Kidney glomerular epithelial cell (primary cell): ENCODE data around the gene PLCB2.
A peak's percentile ranks its signal among the peaks of the same experiment; 100 is the strongest.

Source experiments
- DNase-seq: peaks from one replicate; lab custom pipeline; 2025; lab: John Stamatoyannopoulos, UW

PLCB2 gene

DNA sequence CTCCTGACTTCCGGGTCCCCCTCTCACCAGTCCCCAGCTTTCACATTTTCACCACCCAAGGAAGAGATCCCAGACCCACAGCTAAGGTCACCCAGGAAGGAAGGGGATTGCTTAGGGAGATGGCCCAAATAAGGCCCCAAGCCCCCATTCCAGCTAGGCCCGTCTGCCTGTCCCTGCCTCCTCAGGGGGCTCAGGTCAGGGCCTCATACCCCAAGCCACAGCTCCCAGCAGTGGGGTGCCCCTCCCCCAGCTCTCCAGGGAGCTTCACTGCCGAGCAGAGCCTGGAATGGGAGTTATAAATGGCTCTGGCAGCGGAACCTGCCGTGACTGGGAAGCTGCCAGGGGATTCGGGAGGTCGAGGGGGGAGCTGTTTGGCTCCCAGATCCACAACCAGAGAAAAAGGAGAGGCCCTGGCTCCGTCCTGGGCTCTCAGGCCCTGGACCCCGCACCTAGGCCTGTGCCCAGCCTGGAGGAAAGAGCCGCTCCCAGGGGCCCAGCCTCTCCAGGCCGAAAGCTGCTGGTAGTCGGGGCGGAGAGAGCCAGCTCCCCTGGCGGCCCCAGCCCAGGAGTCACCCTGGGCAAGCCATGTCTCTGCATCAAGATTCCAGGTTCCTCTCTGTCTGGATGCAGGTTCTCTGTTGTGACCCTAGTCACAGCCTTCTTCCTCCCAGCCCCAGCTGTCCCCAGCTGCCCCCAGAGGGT lies 32.5 kb upstream of the PLCB2 start:
- no peak for DNase-seq

DNA sequence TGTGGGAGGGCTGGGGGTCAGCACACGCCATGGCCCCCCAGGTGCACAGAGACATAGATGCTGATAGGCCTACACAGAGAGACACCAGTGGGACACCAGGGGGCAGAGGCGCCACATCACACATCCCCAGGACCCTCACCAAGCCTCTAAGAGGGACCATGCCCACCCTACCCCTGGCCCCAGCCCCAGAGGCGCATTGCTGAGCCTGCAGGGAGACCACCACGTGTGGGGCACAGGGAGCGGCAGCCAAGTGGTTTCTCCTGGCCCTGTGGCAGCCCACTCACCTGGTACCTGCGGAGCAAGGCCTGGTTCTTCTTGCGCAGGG lies 31.8 kb upstream of the PLCB2 start:
- no peak for DNase-seq

DNA sequence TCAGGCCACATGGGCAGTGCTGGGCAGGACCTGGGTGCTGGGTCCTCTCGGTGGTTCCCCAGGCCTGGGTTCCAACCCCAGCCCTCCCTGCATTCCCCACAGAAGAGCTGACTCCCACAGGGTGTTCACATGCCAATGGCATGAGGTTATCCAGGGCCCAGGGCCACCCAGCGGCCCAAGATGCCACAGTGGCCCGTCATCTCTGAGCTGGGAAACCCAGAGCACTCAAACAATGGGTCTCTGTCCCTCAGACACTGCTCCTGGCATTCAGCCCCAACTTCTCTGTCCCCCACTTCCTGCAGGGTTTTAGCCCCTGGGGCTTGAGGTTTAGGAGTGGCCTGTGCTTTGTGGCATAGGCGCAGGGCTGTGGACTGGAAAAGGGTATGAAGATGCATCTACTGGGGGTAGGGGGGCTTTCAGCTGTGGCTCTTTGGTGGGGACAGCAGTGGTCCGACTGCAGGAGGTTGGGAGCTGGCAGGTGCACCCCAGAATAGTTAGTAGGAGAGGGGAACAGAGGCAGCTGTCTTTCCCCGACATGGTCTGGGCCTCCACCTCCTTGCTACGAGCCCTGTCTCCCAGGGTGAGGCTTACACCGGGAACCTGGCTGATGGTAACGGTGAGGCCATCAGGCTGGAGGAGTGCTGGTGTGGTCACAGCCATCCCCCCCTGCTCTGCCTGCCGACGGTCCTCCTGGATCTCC lies 31.3 kb upstream of the PLCB2 start:
- DNase-seq = peak; percentile 93

DNA sequence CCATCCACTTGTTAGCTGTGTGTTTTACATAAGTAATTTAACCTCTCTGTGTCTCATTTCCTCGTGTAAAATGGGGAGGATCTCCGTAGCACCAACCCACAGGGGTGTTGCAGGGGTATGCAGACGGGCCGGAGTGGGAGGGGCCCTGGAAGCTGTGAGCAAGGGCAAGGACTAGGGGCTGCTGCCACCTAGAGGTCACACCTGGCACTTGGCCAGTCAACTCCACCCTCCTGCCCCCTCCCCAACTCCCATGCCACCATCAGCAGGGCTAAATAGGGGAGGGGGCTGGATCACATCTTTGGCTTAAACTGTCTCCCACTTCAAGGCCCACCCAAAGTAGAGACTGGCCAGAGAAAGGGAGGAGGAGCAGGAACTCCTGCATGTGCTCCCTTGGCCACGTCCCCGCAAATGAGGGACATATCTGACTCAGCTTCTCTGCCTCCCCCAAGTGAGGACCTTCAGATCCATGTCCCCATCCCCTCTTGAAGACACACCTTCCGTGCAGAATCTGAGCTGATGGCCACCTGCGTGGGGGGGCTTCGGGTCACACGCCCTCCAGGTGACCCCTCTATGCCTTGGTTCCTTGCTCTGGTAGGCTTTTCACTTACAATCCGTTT lies 30.4 kb upstream of the PLCB2 start:
- peak; percentile 73 for DNase-seq

DNA sequence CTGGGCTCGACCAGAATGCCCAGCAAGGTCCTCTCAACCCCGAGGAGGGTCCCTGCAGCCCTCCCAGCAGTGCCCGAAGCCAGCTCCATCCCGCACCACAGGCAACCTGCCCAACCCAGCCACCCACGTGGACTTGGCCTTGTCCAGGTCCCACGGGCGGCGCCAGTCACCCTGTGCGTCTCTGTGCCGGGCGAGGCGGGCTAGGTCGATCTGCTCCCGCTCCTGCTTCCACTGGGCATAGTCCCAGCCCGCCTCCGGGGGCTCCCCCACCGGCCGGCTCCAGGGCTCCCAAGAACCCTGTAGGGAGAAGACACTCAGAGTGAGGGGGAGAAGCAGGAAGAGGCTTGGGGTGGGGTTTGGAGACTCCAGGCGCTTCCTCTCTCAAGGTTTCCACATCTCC lies 29.9 kb upstream of the PLCB2 start:
- DNase-seq = no peak

GRCh38 chr15:40336744-40337122 lies 29.0 kb upstream of the PLCB2 start:
- DNase-seq = no peak

DNA sequence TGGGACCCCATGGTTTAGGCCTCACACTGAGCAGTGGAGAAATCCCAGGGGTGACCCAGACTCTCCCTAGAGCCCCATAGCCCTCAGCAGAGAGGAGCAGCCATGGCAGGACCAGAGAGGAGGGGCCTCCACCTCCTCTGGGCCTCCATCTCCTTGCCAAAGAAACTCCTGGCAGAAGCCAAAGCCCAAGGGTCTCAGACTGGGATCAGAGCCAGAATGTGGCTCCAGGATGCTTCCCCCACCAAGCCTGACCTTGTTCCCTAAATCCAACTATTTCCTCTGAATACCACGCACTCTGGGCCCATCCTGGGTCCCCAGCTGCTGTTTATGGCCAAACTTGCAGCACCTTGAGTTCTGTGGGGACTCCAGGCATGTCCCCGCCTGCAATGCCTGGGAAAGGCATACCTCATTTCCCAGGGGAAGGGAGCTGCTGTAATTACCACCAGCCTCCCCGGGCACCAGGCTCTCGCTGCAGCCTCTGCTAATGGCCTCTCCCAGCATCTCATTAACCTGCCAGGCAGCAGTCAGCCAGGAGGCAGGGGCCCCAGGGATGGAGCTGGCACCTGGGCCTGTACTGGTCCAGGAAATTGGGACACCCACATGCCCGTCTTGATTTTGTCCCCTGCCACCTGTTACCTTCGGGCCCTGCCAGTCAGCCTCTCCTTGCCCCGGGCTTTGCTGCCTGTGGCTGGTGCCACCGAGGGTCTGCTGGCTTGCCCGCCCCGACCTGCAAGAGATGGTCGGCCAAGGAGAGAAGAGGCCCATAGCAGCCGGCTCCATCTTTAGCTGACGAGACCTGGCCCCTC lies 28.4 kb upstream of the PLCB2 start:
- no peak for DNase-seq

DNA sequence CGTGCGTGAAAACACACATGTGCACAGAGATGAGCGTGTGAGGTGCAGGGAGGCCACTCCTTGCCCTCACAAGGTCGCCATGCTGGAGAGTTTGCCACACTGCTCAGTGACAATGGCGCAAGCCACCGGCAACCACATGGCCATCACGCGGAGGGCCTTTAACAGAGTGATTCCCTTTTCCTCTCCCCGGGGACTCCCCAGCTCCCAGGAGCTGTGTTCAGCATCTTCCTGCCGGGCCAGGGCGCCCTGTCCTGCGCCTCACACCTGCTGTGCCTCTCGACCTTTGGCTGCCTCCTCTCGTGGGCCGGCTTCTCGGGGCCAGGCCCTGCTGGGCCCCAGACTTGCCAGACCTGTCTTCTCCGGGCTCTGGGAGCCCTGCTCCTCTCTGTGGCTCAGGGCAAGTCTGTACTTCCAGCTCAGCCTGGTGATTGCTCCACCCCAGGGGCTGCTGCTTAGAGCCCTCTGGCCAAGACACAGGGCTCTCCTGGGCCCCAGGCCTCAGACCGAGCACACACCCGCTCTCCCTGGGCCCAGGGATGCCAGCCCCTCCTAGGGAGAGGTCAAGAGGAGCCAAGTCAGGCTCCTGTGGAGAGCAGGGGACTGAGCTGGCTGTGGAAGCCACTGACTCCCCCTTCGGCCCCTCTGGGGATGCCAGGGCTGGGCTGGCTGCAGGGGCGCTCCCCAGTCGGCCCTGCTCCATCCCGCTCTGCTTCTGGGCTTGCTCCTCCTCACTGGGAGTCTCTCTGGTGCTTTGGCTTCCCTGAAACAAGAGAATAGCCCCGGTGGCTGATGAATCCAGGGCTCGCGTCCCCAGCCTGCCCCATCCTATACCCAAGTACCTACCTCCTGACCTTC lies 27.4 kb upstream of the PLCB2 start:
- no peak for DNase-seq

- no peak for DNase-seq
These were observed 26.8 kb upstream of the PLCB2 start for GRCh38 chr15:40334541-40334940.

DNA sequence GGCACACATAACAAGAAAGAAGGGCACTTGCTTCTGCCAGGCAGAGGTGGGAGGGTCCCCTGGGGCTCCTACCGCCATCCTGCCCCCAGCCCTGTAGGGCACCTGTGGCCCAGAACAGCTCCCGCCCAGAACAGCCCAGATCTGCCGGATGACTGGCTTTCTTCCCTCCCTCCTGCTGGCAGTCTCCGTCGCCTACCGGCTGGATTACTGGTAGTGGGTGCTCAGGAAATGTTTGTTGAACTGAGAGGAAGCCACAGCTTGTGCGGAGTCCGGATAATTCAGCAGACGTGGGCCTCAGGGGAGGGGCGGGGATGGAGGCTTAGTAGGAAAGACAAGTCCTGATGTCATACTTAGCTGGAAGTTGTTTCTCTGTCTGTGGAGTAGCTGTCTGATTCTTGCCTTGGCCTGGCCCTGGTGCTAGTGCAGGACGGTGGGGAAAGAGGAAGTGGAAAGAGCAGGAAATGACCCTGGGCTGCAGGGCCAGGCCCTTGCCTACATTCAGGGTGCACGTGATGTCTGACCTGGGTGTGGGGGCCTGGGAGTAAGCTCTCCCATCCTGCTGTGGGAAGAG lies 26.3 kb upstream of the PLCB2 start:
- DNase-seq = no peak

- no peak for DNase-seq
These were observed 24.5 kb upstream of the PLCB2 start for GRCh38 chr15:40332113-40332781.

GRCh38 chr15:40331637-40332036 lies 23.9 kb upstream of the PLCB2 start:
- no peak for DNase-seq

DNA sequence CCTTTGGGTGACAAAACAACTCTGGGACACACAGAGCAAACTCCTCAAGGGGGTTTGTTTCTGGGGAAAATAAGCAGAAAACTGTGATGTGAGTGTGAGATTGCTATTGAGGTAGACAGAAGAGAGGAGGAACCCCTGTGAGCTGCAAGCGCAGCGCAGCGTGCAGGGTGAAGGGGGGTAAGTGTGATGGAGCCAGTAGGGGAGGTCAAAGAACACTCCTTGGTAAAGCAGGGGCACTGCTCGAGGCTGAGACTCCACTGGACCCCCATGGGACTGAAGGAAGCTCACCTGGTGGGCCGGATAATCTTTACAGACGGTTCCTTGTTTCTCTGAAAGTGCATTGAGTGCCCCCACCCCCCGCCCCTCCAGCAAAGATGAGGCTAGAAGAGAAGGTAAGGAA lies 23.3 kb upstream of the PLCB2 start:
- no peak for DNase-seq

- peak; percentile 40 for DNase-seq
These were observed 22.7 kb upstream of the PLCB2 start for GRCh38 chr15:40330368-40330836.

DNA sequence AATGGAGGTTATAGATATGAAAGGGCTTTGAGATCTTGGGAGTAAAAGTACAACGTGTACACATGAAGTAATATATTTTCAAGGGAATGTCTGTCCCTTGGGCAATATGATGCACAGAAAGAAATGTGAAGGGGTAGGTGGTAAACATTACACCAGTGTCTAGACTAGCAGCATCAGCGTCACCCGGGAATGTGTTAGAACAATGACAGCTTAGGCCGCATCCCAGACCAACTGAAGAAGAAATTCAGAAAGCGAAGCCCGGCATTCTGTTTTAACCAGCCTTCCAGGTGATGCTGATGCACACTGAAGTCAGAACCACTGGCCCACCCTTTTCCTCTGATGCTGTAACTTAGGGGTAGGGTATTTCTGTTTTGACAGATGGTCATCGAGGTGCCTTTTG lies 22.1 kb upstream of the PLCB2 start:
- DNase-seq = no peak

GRCh38 chr15:40328751-40329150 lies 21.0 kb upstream of the PLCB2 start:
- DNase-seq = no peak

GRCh38 chr15:40328176-40328575 lies 20.4 kb upstream of the PLCB2 start:
- DNase-seq = no peak

- no peak for DNase-seq
These were observed 19.7 kb upstream of the PLCB2 start for GRCh38 chr15:40327457-40327856.

GRCh38 chr15:40325700-40326099 lies 18.0 kb upstream of the PLCB2 start:
- no peak for DNase-seq

DNA sequence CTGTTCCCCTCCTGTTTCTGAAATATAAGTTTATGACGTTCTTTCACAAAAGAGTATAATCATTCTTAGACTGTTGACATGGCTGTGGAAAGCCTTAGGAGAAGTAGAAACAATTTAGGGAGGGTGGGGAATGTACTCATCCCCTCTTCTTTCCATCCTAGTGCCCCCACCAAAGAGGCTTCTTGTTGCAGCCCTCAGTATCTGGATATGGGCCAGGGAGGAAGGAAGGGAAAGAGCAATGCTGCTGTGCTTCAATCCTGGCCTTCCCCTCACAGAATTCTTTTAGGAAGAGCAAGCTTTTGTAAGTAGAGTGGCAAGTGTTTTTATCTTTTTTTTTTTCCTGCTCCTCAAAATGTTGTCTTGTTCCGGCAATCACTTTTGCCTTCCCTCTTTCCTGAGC lies 17.5 kb upstream of the PLCB2 start:
- DNase-seq = no peak
